COLO668 (cell line): ENCODE results near the gene SKA2.
"Not testable (repeated sequence)": the region's sequence is repeated elsewhere in the genome, so short reads cannot be mapped to it uniquely, and the experiment has no call there.

ENCODE experiments used
- DNase-seq: peaks from one replicate; lab custom pipeline; 2025; ENCODE audit not compliant: unreplicated experiment; lab: John Stamatoyannopoulos, UW

The SKA2 gene

DNA sequence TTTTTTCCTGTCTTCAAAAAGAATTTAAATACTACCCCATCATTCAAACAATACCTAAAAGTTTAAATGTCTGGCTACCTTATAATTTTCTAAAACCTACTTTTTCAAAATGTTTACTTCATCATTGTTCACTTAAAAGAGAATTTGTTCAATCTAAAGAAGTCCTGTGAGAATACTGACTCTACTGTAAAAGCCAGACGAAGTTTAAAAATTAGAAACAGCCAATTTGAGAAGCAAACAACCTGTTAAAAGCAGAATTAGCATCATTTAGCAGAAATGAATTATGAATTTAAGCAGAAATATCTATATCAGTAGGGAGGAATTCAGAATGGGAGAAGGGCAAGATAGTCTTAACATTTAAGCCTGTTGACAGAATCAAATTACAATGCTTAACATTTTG, 2.1 kb downstream of the SKA2 start:
- no peak for DNase-seq

- no peak for DNase-seq
Measured at GRCh38 chr17:59151591-59151990, 3.4 kb downstream of the SKA2 start.

GRCh38 chr17:59151006-59151405, 4.0 kb downstream of the SKA2 start:
- no peak for DNase-seq

DNA sequence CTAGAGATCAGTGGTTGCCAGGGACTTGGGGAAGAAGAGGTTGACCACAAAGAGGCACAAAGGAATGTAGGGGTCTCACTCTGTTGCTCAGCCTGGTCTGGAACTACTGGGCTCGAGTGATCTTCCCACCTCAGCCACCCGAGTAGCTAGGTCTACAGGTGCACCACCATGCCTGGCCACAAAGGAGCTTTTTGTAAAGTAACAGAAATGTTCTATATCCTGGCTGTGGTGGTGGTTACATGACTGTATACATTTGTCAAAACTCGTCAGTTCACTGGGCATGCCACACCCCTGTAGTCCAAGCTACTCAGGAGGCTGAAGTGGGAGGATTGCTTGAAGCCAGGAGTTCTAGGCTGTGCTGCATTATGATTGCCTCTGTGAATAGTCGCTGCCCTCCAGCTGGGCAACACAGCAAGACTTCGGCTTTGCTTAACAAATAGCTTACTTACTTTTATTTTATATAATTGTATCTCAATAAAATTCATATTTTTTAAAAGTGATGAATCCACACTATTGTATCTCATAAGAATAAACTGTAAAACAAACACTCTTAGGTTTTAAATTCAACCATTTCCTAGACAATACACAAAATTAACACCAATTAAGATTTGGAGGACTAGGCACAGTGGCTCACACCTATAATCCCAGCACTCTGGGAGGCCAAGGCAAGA, 5.0 kb downstream of the SKA2 start:
- no peak for DNase-seq

DNA sequence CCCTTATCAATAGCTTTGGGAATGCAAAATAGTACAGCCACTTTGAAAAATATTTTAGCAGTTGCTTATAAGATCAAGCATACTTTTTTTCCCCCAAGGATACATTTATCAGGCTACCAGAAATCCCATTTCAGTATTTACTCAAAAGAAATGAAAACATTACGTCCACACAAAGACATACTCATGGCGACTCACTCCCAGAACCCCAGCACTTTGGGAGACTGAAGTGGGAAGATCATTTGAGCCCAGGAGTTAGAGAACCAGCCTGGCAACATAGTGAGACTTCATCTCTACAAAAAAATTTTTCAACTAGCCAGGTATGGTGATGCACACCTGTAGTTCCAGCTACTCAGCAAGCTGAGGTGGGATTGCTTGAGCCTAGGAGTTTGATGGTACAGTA, 5.9 kb downstream of the SKA2 start:
- DNase-seq, result no peak

DNA sequence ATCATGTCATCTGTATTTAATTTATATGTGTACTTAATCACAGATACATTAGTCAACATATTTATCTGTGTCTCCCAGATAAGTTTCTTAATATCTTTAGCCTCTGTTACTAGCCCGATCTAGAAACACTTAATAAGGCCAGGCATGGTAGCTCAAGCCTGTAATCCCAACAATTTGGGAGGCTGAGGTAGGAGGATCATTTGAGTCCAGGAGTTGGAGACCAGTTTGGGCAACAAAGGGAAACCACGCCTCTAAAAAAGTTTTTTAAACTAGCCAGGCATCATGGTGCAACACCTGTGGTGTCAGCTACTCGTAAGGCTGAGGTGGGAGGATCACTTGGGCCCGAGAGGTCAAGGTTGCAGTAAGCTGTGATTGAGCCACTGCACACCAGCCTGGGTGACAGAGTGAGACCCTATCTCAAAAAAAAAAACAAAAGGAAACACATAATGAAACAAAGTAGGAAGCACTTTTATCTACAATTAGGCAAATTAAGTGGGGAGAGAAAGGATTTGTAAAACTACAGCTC, 9.4 kb downstream of the SKA2 start:
- no peak for DNase-seq

GRCh38 chr17:59141860-59142259, 13.1 kb downstream of the SKA2 start:
- DNase-seq, result no peak

GRCh38 chr17:59139939-59140338, 15.0 kb downstream of the SKA2 start:
- no peak for DNase-seq

GRCh38 chr17:59138339-59138738, 16.6 kb downstream of the SKA2 start:
- DNase-seq, result not testable (repeated sequence)

DNA sequence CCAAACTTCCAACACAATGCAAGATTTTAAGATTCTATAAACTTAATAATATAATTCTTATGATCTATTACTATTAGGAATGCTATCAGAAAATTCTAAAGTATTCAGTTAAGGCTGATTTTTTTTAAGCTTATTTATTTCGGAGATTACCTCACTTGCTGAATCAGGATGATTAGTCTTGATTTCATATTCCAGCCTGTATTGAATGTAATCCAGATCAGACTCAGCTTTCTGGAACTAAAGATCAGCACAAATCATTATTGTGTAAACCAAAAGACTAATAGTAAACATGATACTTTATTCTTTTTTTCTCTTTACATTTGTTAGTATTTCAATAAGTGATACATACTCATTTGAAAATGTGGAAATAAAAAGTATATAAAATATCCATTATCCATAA, 23.9 kb downstream of the SKA2 start:
- no peak for DNase-seq

GRCh38 chr17:59129814-59130213, 25.2 kb downstream of the SKA2 start:
- no peak for DNase-seq

GRCh38 chr17:59126809-59127417, 28.1 kb downstream of the SKA2 start:
- DNase-seq, result no peak

DNA sequence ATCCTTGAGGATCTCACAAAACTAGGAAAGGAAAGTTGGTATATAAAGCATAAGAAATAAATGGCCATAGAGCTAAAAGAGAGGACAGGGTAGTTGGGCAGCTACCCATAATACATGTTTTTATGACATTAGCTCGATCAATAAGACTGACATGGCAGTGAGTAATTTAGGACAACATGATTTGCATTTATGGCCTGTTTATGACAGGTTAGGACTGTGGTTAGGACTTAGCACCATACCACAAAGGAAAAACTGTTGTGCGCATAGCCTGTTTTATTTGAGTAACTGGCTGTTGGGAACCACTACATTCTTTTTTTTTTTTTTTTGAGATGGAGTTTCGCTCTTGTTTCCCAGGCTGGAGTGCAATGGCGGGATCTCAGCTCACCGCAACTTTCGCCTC, 30.3 kb downstream of the SKA2 start:
- no peak for DNase-seq

GRCh38 chr17:59121901-59122480, 33.0 kb downstream of the SKA2 start:
- no peak for DNase-seq

DNA sequence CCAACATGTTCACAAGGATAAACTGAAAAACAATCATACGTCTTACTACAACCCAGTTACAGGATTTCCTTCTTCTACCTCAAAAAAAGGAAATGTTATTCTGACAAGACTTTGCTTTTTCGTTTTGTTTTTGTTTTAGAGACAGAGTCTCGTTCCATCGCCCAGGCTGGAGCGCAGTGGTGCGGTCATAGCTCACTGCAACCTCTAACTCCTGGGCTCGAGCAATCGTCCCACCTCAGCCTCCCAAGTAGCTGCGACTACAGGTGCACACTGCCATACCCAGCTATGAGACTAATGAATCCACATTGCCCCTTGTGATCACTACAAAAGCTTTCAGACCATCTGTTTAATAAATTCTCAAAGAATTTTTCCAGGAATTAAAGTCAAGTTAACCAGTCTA, 39.5 kb downstream of the SKA2 start:
- DNase-seq, result no peak

GRCh38 chr17:59111539-59111938, 43.4 kb downstream of the SKA2 start:
- no peak for DNase-seq

- no peak for DNase-seq
Measured at GRCh38 chr17:59110973-59111372, 44.0 kb downstream of the SKA2 start.

GRCh38 chr17:59108400-59109102, 46.4 kb downstream of the SKA2 start:
- DNase-seq, result no peak

DNA sequence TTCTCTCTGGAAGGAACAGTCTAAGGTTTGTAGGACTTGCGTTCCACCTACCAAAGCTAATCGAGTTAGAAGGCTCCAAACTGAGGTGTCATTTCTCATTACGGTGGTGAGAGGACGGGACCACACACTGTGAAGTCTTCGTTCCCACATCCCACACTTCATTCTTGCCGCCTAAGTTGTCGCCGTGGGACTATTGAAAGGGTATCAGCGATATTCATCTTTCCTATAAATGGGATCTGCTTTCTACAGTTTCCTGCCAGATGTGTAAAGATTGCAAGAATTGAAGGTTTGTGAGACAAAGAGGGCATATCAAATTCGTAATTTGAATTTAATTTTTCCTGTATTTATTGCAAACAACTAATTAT, 47.7 kb downstream of the SKA2 start:
- DNase-seq, result no peak

DNA sequence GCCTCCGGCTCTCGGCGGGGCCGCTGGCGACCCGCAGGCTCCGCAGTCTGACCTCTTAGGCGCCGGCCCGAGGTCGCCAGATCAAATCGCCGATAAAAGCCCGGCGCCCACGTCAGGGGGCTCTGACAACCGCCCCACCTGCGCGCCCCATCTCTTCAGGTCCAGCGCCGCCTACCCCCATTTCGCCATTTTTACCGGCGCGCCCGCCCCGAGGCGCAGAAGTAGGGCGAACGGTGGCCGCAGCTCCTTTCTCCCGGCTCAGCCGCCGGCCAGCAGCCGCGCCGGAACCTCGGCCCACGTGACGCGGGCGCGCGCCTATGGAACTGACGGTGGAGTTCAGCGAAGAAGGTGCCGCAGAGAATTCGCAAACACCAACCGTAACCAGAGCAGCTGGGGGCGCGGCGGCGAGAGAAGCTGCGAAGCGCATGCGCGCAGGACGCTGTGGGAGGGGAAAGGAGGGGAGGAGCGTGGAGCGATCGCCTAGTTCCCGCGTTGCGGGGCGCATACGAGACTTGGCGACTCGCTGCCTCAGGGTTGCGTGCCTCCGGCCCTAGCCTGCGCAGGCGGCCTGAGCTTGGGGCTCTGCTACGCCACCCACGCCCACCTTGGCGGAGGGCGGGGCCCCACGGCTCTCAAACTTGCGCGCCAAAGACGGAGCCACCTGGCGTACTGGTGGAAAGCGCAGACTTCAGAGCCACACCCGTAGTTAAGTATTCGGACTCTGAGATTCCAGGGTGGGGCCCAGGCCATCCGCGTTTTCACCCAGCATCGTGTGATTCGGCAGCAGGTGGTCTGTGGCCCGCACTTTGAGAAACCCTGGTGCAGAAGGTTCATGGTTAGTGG, 48.3 kb downstream of the SKA2 start, which contains the start of gene TRIM37:
Gene TRIM37 (minus strand): TSS at position 418 of the 843 bp plus-strand sequence. CDS start 419 bp downstream, outside the sequence.
- DNase-seq, result peak; percentile 96
